ENCODE data around the gene NOCT.

Gene NOCT

GRCh38 chr4:139053909-139054308, 38.3 kb downstream of the NOCT start:
- no peak for DNase-seq

GRCh38 chr4:139054791-139055505, 39.4 kb downstream of the NOCT start:
- no peak for DNase-seq

- DNase-seq: peak; percentile 0
Measured at GRCh38 chr4:139059026-139059425, 43.4 kb downstream of the NOCT start.

- no peak for DNase-seq
Measured at GRCh38 chr4:139060591-139060990, 45.0 kb downstream of the NOCT start.

GRCh38 chr4:139076016-139076744, 60.6 kb downstream of the NOCT start:
- no peak for DNase-seq

GRCh38 chr4:139077567-139078355, 62.2 kb downstream of the NOCT start:
- DNase-seq: no peak

- no peak for DNase-seq
Measured at GRCh38 chr4:139078926-139079325, 63.3 kb downstream of the NOCT start.

GRCh38 chr4:139082750-139083606, 67.4 kb downstream of the NOCT start:
- DNase-seq: peak; percentile 96

- peak; percentile 68 for DNase-seq
Measured at GRCh38 chr4:139083607-139083955, 68.0 kb downstream of the NOCT start.

- peak; percentile 90 for DNase-seq
Measured at GRCh38 chr4:139083956-139084803, 68.6 kb downstream of the NOCT start.

- no peak for DNase-seq
Measured at GRCh38 chr4:139084804-139085093, 69.2 kb downstream of the NOCT start.

- no peak for DNase-seq
Measured at GRCh38 chr4:139085141-139085540, 69.6 kb downstream of the NOCT start.

GRCh38 chr4:139092271-139092670, 76.7 kb downstream of the NOCT start:
- no peak for DNase-seq

Data from NCI-H146 (cell line).